A549 (cell line): ENCODE results near the gene CARD14. TPM values are rescaled to one million over a fixed set of nuclear protein-coding genes. Genes with fewer than 3 reads are reported as not detected.

Source experiments
- ATAC-seq, 2 experiments: fragments of 200-7000 bp in 1 of 2; fragments of >200 bp in 1 of 2; cut with Nextera tagmentation in 1 of 2; cut with Tn5 transposase in 1 of 2; 3 replicates each; pipeline versions ENCODE4 v1.8.0 to v1.9.1; 2018 to 2020; ENCODE audit warnings: mild to moderate bottlenecking in 1 of 2, moderate library complexity in 1 of 2
- CTCF ChIA-PET: fragments of 300-600 bp; sonication (Branson Sonifier 250); formaldehyde crosslinking; extraction: SDS; loops from one replicate; lab custom pipeline; 2021; ENCODE audit warnings: antibody characterized with exemption, inconsistent platforms; lab: Yijun Ruan, JAX
- POLR2A ChIA-PET: fragments of 350-600 bp; formaldehyde crosslinking; extraction: SDS; loops from one replicate; lab custom pipeline; 2021; ENCODE audit warnings: antibody characterized with exemption, inconsistent platforms; lab: Yijun Ruan, JAX
- DNase-seq, 2 experiments: peaks; one replicate each; pipeline versions ENCODE4 v3.0.0 to v3.0.0-alpha.2; 2011 to 2016; ENCODE audit warnings: low read depth in 1 of 2, low spot score in 1 of 2
- FAIRE-seq: peaks from 2 replicates; lab custom pipeline; 2011; peaks lifted over from hg19 to GRCh38; lab: Jason Lieb, UNC
- H3K27ac ChIP-seq, 2 experiments: fragments of >200 bp; sonication (Bioruptor Twin); formaldehyde crosslinking; 3 replicates each; pipeline ENCODE4 v1.5.1; 2016 to 2017
- H3K4me1 ChIP-seq: fragments of >200 bp; sonication (Bioruptor Twin); formaldehyde crosslinking; 3 replicates; pipeline ENCODE4 v1.6.1; 2016
- H3K4me2 ChIP-seq: fragments of >200 bp; sonication (Bioruptor Twin); formaldehyde crosslinking; 3 replicates; pipeline ENCODE4 v1.6.1; 2016
- H3K4me3 ChIP-seq: fragments of >200 bp; sonication (Bioruptor Twin); formaldehyde crosslinking; 3 replicates; pipeline ENCODE4 v1.5.1; 2016
- H3K9me3 ChIP-seq: fragments of >200 bp; sonication (Bioruptor Twin); formaldehyde crosslinking; 3 replicates; pipeline ENCODE4 v1.6.1; 2016
- CEBPB ChIP-seq, 2 experiments: fragments of >200 bp in 1 of 2; sonication (Bioruptor Twin) in 1 of 2; formaldehyde crosslinking in 1 of 2; IDR thresholded peaks; 2 replicates each; pipeline ENCODE4 v1.6.1; 2012 to 2016
- ESRRA ChIP-seq: fragments of 150-350 bp; IDR thresholded peaks from 2 replicates; pipeline ENCODE4 v1.6.1; 2014; ENCODE audit warnings: mild to moderate bottlenecking, low read length, borderline replicate concordance
- FOSL2 ChIP-seq, 2 experiments: fragments of 450-650 bp in 1 of 2; fragments of >200 bp in 1 of 2; sonication (Bioruptor Twin) in 1 of 2; formaldehyde crosslinking; IDR thresholded peaks; 2 replicates each; pipeline versions ENCODE4 v1.5.0 to v1.6.1; 2016 to 2020; ENCODE audit warnings: mild to moderate bottlenecking in 1 of 2, moderate library complexity in 1 of 2
- FOXS1 ChIP-seq: fragments of 250-450 bp; sonication (Bioruptor Pico); IDR thresholded peaks from 2 replicates; pipeline ENCODE4 v1.5.0; 2020; ENCODE audit warnings: mild to moderate bottlenecking, moderate library complexity
- MYC ChIP-seq: IDR thresholded peaks from 2 replicates; pipeline ENCODE4 v1.6.1; 2012; ENCODE audit warnings: mild to moderate bottlenecking, inconsistent platforms, low read length, improper control_type of control experiment, borderline replicate concordance
- NFE2L2 ChIP-seq: fragments of 150-350 bp; conservative IDR thresholded peaks from 2 replicates; pipeline ENCODE4 v1.6.1; 2014; ENCODE audit warnings: low read length
- PHF8 ChIP-seq: fragments of 200-600 bp; sonication (generic); IDR thresholded peaks from 2 replicates; pipeline ENCODE4 v1.6.1; 2016; ENCODE audit warnings: low read depth, mild to moderate bottlenecking, antibody characterized with exemption, moderate library complexity, borderline replicate concordance
- RCOR1 ChIP-seq: fragments of 150-350 bp; IDR thresholded peaks from 2 replicates; pipeline ENCODE4 v1.6.1; 2014; ENCODE audit warnings: antibody characterized with exemption, low read length, low read depth
- SREBF2 ChIP-seq: fragments of 450-650 bp; IDR thresholded peaks from 2 replicates; pipeline ENCODE4 v1.6.1; 2014; ENCODE audit warnings: mild to moderate bottlenecking, moderate library complexity
- TFCP2L1 ChIP-seq: fragments of 250-450 bp; sonication (Bioruptor Pico); IDR thresholded peaks from 2 replicates; pipeline ENCODE4 v1.5.0; 2021; ENCODE audit warnings: mild to moderate bottlenecking
- TP53 ChIP-seq: fragments of 250-450 bp; sonication (Bioruptor Pico); IDR thresholded peaks from 2 replicates; pipeline ENCODE4 v1.5.0; 2021; ENCODE audit warnings: mild to moderate bottlenecking, moderate library complexity
- ZFP36 ChIP-seq: fragments of 450-650 bp; IDR thresholded peaks from 2 replicates; pipeline ENCODE4 v1.6.1; 2014; ENCODE audit warnings: borderline replicate concordance; ENCODE audit not compliant: partially characterized antibody
- ZNF302 ChIP-seq: fragments of 250-450 bp; sonication (Bioruptor Pico); IDR thresholded peaks from 2 replicates; pipeline ENCODE4 v1.9.0; 2021; ENCODE audit warnings: inconsistent platforms, mild to moderate bottlenecking, moderate library complexity
- WGBS: methylation state at CpG from one replicate; pipeline ENCODE4 v1.1.6; 2017; ENCODE audit errors: missing lambda C conversion rate; 5-methylcytosine and 5-hydroxymethylcytosine counted together
- polyA plus RNA-seq, 4 experiments: library from polyadenylated mRNA; depleted of rRNA in 3 of 4; stranded (reverse); fragments of >200 nt; fragmentation: RNase III in 1 of 4; extraction: RNeasy Plus Mini Kit Qiagen cat#74134 plus additional on column Dnase treatment in 1 of 4; gene quantifications; 2 replicates in 3 of 4; 3 replicates in 1 of 4; pipeline ENCODE4 v1.2.3, GENCODE V29; 2011 to 2017
- TF ChIP-seq, protein P1 (sequence below): IDR thresholded peaks from 2 replicates; pipeline ENCODE4 v1.6.1; 2012; ENCODE audit warnings: low read depth, borderline replicate concordance
- TF ChIP-seq, protein P2 (sequence below): IDR thresholded peaks from 2 replicates; pipeline ENCODE4 v1.6.1; 2012
- TF ChIP-seq, protein P3 (sequence below): fragments of 200-600 bp; sonication (generic); IDR thresholded peaks from 2 replicates; pipeline ENCODE4 v1.6.1; 2016; ENCODE audit warnings: antibody characterized with exemption, mild to moderate bottlenecking, moderate library complexity
- TF ChIP-seq, protein P4 (sequence below): fragments of >200 bp; sonication (Bioruptor Twin); formaldehyde crosslinking; IDR thresholded peaks from 3 replicates; pipeline ENCODE4 v1.5.1; 2016
- TF ChIP-seq, protein P5 (sequence below): fragments of 150-350 bp; IDR thresholded peaks from 2 replicates; pipeline ENCODE4 v1.6.1; 2014; ENCODE audit warnings: low read depth, mild to moderate bottlenecking, low read length

Gene CARD14
- polyA plus RNA-seq, 2 of the 4 experiments (the other 2 are of a cell fraction): 0.17 to 0.18 TPM

- no peak for DNase-seq
- H3K27ac ChIP-seq: peak overlapping the region in 1 of 2 experiments; percentile 62; a peak in 2 of 6 replicates
- peak; percentile 16 to 18; a peak in 2 of 6 replicates for ATAC-seq
- TF ChIP-seq, protein P1, sequence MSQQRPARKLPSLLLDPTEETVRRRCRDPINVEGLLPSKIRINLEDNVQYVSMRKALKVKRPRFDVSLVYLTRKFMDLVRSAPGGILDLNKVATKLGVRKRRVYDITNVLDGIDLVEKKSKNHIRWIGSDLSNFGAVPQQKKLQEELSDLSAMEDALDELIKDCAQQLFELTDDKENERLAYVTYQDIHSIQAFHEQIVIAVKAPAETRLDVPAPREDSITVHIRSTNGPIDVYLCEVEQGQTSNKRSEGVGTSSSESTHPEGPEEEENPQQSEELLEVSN: no peak
- no peak for TF ChIP-seq TP53
- no peak for TF ChIP-seq ZNF302 (CRISPR knock-in tag)
- TF ChIP-seq, protein P2, sequence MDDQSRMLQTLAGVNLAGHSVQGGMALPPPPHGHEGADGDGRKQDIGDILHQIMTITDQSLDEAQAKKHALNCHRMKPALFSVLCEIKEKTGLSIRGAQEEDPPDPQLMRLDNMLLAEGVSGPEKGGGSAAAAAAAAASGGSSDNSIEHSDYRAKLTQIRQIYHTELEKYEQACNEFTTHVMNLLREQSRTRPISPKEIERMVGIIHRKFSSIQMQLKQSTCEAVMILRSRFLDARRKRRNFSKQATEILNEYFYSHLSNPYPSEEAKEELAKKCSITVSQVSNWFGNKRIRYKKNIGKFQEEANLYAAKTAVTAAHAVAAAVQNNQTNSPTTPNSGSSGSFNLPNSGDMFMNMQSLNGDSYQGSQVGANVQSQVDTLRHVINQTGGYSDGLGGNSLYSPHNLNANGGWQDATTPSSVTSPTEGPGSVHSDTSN: no peak
- TF ChIP-seq ZFP36: no peak
- TF ChIP-seq, protein P3, sequence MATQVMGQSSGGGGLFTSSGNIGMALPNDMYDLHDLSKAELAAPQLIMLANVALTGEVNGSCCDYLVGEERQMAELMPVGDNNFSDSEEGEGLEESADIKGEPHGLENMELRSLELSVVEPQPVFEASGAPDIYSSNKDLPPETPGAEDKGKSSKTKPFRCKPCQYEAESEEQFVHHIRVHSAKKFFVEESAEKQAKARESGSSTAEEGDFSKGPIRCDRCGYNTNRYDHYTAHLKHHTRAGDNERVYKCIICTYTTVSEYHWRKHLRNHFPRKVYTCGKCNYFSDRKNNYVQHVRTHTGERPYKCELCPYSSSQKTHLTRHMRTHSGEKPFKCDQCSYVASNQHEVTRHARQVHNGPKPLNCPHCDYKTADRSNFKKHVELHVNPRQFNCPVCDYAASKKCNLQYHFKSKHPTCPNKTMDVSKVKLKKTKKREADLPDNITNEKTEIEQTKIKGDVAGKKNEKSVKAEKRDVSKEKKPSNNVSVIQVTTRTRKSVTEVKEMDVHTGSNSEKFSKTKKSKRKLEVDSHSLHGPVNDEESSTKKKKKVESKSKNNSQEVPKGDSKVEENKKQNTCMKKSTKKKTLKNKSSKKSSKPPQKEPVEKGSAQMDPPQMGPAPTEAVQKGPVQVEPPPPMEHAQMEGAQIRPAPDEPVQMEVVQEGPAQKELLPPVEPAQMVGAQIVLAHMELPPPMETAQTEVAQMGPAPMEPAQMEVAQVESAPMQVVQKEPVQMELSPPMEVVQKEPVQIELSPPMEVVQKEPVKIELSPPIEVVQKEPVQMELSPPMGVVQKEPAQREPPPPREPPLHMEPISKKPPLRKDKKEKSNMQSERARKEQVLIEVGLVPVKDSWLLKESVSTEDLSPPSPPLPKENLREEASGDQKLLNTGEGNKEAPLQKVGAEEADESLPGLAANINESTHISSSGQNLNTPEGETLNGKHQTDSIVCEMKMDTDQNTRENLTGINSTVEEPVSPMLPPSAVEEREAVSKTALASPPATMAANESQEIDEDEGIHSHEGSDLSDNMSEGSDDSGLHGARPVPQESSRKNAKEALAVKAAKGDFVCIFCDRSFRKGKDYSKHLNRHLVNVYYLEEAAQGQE: no peak
- TF ChIP-seq, protein P4, sequence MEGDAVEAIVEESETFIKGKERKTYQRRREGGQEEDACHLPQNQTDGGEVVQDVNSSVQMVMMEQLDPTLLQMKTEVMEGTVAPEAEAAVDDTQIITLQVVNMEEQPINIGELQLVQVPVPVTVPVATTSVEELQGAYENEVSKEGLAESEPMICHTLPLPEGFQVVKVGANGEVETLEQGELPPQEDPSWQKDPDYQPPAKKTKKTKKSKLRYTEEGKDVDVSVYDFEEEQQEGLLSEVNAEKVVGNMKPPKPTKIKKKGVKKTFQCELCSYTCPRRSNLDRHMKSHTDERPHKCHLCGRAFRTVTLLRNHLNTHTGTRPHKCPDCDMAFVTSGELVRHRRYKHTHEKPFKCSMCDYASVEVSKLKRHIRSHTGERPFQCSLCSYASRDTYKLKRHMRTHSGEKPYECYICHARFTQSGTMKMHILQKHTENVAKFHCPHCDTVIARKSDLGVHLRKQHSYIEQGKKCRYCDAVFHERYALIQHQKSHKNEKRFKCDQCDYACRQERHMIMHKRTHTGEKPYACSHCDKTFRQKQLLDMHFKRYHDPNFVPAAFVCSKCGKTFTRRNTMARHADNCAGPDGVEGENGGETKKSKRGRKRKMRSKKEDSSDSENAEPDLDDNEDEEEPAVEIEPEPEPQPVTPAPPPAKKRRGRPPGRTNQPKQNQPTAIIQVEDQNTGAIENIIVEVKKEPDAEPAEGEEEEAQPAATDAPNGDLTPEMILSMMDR: no peak
- no peak for TF ChIP-seq TFCP2L1 (CRISPR knock-in tag)
- TF ChIP-seq FOXS1: no peak
- TF ChIP-seq MYC: no peak
- no peak for TF ChIP-seq ESRRA
- TF ChIP-seq SREBF2: no peak
- no peak for TF ChIP-seq FOSL2 (IDR thresholded peaks at IDR 0.05)
- no peak for TF ChIP-seq FOSL2 (CRISPR knock-in tag; IDR thresholded peaks at IDR 0.05)
- TF ChIP-seq PHF8: no peak
- TF ChIP-seq NFE2L2: no peak
- TF ChIP-seq, protein P5, sequence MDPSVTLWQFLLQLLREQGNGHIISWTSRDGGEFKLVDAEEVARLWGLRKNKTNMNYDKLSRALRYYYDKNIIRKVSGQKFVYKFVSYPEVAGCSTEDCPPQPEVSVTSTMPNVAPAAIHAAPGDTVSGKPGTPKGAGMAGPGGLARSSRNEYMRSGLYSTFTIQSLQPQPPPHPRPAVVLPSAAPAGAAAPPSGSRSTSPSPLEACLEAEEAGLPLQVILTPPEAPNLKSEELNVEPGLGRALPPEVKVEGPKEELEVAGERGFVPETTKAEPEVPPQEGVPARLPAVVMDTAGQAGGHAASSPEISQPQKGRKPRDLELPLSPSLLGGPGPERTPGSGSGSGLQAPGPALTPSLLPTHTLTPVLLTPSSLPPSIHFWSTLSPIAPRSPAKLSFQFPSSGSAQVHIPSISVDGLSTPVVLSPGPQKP: no peak
- no peak for TF ChIP-seq CEBPB (IDR thresholded peaks at IDR 0.05)
- no peak for TF ChIP-seq RCOR1
- TF ChIP-seq, all 56 proteins: peak for 0
- Histone ChIP-seq H3K4me1 (peaks cover 6% of the 10 kb centered on the region; the same call in 2 of the 3 replicates), H3K4me3 (no peak overlapping the region), H3K4me2 (no peak overlapping the region), H3K9me3 (no peaks in the 10 kb centered on the region)
- POLR2A ChIA-PET: interaction anchor here (0.8 kb wide), 1 partner anchor 70 kb away, joined by 3 read pairs; no protein-coding TSS in a partner anchor
- CTCF ChIA-PET: interaction anchor here (0.7 to 2.5 kb wide), 6 partner anchors 8 to 102 kb away, joined by 3 to 12 read pairs (median 6); partner anchors contain the start of gene GAA
- 86% methylated on average over 11 of the region's 11 CpGs for WGBS
- FAIRE-seq: no peak
Observed at GRCh38 chr17:80203471-80203963, 33.7 kb downstream of the CARD14 start.
